Neural cell (in vitro differentiated cells): Measurements from ENCODE around the gene HOXA5. TPM values are rescaled to one million over a fixed set of nuclear protein-coding genes. Genes with fewer than 3 reads are reported as not detected.

Experiments
- polyA plus RNA-seq: library from polyadenylated mRNA; depleted of rRNA; stranded (reverse); fragments of >200 nt; gene quantifications from 2 replicates; pipeline ENCODE4 v1.2.3, GENCODE V29; 2014
- small RNA-seq, 3 experiments: library from RNA; depleted of rRNA; stranded (forward); fragments of <200 nt; gene quantifications; one replicate each; pipeline ENCODE3, GENCODE V24; 2012

Gene HOXA5
- polyA plus RNA-seq, 1 donor from 2014 or later, result not detected

Small RNAs within 50 kb of the gene (small RNA-seq; reads per million reads assigned to genes)
- 0 reads per million in 3 experiments for gene AC004080.5
- gene RF01977, result 0 reads per million in 3 experiments
- 0 reads per million in 3 experiments for gene RF02140
- gene RF02141, result 0 reads per million in 3 experiments

Other genes starting within 250 kb of the HOXA5 start
- gene HOXA1, start 47.7 kb downstream of the HOXA5 start, polyA plus RNA-seq, result not detected in 2 replicates
- gene HOXA2, start 41.0 kb downstream of the HOXA5 start, polyA plus RNA-seq, result not detected in 2 replicates
- not detected in 2 replicates for gene HOXA4, start 12.9 kb downstream of the HOXA5 start, polyA plus RNA-seq
- not detected in 2 replicates for gene HOXA6, start 4.1 kb upstream of the HOXA5 start, polyA plus RNA-seq
- not detected in 2 replicates for gene HOXA3, start 8.9 kb upstream of the HOXA5 start, polyA plus RNA-seq
- not detected in 2 replicates for gene HOXA7, start 13.0 kb upstream of the HOXA5 start, polyA plus RNA-seq
- not detected in 2 replicates for gene HOXA9, start 21.9 kb upstream of the HOXA5 start, polyA plus RNA-seq
- not detected in 2 replicates for gene HOXA10, start 30.6 kb upstream of the HOXA5 start, polyA plus RNA-seq
- not detected in 2 replicates for gene HOXA11, start 41.6 kb upstream of the HOXA5 start, polyA plus RNA-seq
- not detected in 2 replicates for gene HOXA13, start 56.4 kb upstream of the HOXA5 start, polyA plus RNA-seq
- gene EVX1, start 99.1 kb upstream of the HOXA5 start, polyA plus RNA-seq, result not detected in 2 replicates